ENCODE results near the gene ZMYND15.

ZMYND15 gene

DNA sequence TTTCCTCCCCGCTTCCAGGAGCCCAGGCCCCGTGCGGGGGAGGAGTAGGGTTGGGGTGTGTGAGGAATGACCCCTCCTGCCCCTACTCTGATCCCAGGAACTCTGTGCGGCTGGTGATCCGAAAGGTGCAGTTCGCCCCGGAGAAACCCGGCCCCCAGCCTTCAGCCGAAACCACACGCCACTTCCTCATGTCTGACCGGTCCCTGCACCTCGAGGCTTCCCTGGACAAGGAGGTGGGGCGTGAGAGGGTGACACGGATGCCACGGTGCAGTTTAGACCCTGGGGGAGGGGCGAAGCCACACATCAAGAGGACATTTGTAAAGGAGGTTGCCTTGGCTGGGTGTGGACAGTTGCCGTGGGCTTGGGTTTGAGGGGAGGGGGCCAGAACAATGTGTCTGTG, 21.8 kb upstream of the ZMYND15 start:
- no peak for DNase-seq

DNA sequence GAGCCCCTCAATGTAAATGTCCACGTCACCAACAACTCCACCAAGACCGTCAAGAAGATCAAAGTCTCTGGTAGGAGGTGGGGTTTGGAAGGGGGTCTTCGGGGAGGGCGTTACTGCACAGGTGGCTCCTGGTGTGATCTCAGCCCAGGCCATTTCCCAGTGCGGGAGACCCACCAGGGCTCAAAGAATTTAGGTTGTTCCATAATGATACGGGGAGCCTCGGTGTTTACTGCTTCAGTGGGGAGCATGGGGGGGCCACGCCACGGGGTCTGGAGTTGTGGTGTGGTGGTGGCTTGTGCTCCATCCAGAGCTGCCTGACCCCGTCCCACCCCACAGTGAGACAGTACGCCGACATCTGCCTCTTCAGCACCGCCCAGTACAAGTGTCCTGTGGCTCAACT, 21.4 kb upstream of the ZMYND15 start:
- DNase-seq = no peak

DNA sequence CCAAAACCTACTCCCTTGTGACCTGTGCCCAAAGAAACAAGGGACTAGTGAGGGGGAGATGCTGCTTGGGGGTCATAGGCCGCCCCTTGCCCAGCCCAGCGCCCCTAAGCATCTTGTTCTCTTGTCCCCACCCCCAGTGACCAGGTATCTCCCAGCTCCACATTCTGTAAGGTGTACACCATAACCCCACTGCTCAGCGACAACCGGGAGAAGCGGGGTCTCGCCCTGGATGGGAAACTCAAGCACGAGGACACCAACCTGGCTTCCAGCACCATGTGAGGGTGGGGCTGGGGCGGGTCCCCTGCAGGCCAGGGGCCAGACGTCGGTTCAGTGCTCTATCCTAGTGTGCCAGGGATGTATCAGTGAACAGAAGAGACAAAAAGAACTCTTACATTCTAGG, 20.5 kb upstream of the ZMYND15 start:
- no peak for DNase-seq

DNA sequence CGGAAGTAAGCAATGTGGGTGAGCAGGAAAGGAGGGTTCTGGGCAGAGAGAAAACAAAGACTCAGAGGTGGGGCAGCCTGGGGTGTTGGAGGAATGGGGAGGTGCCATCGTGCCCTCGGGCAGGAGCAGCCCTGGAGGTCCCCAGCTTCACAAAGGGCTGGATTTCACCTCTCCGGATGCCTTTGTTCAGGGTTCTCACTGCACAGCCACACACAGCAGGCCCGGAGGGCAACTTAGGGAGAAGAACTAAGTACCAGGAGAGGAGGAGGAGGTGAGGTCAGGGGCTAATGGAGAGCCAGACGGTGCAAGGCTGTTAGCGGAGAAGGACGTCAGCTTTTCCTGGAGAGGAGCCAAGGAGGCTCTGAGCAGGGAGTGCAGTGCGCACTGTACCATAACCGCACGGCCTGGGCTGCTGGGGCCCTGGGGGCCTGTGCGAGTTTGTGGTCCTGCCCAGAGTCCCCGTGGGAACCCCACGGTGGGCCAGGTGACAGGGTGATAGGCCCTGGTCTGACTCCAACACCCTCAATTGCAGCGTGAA, 19.9 kb upstream of the ZMYND15 start:
- DNase-seq = no peak

DNA sequence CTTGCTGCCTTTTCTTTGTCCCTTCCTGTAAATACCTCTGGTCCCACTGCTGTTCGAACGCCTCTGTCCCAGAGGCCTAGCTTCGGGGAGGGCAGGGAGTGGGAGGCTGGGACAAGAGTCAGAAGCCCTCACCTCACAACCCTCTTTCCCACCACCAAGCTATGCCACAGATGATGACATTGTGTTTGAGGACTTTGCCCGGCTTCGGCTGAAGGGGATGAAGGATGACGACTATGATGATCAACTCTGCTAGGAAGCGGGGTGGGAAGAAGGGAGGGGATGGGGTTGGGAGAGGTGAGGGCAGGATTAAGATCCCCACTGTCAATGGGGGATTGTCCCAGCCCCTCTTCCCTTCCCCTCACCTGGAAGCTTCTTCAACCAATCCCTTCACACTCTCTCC, 18.8 kb upstream of the ZMYND15 start:
- no peak for DNase-seq

DNA sequence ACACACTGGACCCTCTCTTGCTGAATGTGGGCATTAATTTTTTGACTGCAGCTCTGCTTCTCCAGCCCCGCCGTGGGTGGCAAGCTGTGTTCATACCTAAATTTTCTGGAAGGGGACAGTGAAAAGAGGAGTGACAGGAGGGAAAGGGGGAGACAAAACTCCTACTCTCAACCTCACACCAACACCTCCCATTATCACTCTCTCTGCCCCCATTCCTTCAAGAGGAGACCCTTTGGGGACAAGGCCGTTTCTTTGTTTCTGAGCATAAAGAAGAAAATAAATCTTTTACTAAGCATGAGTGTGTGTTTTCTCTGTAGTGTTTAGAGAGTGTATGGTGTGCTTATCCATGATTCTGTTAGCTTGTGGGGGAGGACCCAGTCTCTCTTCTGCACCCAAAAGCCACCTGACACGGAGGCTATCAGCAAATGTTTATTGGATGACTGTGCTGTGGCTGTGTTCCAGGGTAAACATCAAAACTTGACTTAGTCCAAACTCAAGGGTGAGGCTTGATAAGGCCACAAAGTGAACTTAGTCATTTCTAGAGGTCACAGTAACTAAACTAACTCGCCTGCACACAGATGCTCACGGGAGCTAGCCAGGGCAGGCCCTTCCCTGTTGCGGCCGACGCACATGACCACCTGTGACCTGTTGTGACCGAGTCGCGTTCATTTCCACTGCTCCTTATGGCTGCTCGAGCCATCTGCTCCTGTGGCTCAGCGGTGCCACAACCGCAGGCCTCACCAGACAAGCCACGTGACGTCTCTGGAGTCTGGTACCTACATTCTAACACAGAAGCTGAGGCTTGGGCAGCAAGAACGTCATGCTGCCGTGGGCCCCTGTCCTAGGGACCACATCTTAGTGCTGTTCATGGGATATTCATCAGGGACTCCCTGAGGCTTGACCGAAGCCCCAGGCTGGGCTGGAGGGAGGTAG, 18.2 kb upstream of the ZMYND15 start:
- peak; percentile 90 for DNase-seq

DNA sequence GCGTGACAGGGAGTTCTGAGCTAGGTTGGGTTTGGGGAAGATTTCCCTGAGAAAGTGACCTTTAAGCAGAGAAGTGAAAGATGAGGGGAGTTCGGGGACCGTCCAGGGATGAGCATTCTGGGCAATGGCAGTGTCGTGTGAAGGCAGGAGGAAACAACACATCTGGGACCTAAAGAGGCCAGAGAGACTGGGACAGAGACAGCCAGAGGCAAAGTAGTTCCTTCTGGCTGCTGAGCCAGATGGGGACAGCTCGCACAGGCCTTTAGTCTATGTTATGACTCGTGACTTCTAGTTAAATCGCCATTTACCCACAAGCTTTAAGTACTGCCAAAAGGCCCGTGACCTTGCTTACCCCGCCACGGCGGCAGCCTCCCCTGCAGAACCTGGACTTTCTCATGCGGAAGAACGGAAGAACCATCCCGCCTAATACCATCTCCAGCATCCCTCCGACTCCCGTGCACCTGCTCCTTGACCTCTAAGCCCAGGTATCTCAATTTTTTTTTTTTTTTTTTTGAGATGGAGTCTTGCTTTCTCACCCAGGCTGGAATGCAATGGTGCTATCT, 16.9 kb upstream of the ZMYND15 start:
- DNase-seq = no peak

DNA sequence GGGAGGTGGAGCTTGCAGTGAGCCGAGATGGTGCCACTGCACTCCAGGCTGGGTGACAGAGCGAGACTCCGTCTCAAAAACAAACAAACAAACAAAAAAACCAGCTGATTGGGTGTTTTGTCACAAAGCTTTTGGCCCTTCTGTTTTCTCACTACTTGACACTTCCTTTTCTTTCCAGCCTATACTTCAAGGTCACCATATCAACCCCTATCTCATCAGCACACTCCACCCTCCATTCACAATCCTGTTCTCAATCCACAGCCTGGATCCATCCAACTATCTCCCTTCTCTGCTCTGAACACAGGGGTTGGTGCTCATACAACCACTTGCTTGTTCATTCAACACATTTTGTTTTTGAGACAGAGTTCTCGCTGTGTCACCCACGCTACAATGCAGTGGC, 15.0 kb upstream of the ZMYND15 start:
- DNase-seq = no peak

DNA sequence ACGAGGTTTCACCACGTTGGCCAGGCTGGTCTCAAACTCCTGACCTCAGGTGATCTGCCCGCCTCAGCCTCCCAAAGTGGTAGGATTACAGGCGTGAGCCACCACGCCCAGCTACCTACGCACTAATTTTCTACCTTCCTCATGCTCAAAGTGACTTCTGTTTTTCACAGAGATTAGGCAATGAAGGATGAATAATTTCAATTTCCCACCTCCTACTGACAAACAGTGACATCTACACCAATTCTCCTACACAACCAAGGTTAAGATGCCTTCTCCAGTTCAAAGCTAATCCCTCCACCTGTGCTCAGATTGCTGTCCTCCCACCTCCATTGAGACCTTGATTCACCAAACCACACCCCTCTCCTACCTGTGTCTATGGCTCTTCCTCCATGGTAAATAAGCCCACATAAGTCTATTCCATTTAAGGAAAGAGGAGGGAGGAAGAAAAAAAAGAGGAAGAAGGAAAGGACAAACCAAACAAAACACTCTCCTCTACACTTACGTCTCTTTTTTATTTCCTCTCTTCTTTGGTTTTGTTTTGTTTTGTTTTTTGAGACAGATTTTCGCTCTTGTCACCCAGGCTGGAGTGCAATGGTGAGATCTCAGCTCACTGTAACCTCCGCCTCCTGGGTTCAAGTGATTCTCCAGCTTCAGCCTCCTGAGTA, 13.9 kb upstream of the ZMYND15 start:
- DNase-seq = no peak

DNA sequence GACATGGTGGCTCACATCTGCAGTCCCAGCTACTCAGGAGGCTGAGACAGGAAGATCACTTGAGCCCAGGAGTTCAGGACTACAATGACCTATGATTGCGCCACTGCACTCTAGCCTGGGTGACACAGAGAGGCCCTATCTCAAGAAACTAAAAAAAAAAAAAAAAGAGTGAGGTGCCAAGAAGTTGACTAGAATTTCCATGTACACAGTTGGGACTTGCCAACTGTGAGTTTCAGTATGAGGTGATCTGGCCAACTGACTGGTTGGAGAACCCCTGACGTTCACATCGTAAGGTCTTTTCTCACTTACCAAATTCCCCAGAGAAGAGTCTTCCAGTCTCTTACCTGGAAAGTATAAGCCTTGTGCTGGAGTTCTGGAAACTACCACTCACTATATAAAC, 11.5 kb upstream of the ZMYND15 start:
- DNase-seq = no peak

DNA sequence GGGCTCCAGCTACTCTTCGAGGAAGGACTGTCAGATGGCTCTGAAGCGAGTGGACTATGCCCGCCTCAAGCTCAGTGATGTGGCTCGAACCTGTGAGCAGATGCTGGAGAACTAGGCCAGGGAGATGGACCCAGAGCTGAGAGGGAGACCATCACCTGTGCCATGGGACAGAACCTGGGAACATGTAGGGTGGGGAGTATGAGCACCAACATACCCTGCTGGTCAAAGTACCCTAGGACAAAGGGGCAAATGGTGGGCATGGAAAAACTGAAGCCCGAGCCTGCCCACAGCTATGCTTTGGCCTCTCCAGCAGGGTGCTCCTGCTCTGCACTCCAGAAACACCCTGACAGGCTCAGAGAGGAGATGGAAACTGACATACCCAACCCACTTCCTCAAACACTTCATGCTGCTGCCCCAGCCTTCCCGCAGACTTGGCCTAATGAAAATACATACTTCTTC, 6.5 kb upstream of the ZMYND15 start:
- DNase-seq = peak; percentile 17

DNA sequence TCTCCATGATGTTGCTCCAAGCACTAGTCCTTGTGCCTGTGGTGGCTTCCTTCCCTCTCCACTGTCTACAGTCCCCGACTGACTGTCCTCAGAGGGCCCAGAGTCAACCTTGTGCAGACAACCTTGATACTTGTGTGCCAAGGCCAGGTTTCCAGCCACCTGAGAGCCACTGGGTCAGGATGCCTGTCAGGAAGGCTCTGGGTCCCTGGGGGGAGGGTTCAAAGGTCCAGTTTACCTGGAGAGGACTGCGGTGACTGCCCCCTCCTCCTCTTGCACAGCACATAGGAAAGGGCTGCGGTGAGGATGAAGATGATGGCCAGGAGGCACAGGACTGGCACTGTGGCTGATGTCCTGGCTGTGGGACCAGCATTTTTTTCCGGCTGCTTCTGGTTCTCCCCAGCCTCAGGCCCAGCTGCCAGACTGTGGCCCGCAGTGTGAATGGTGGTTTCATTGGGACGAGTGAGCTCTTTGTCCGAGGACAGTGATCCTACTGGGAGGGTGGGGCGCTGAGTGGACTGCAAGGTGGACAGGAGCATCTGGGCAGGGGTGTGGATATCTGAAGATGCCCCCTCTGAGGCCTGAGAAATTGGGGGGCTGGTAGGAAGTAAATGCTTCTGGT, 4.7 kb upstream of the ZMYND15 start:
- DNase-seq = no peak

DNA sequence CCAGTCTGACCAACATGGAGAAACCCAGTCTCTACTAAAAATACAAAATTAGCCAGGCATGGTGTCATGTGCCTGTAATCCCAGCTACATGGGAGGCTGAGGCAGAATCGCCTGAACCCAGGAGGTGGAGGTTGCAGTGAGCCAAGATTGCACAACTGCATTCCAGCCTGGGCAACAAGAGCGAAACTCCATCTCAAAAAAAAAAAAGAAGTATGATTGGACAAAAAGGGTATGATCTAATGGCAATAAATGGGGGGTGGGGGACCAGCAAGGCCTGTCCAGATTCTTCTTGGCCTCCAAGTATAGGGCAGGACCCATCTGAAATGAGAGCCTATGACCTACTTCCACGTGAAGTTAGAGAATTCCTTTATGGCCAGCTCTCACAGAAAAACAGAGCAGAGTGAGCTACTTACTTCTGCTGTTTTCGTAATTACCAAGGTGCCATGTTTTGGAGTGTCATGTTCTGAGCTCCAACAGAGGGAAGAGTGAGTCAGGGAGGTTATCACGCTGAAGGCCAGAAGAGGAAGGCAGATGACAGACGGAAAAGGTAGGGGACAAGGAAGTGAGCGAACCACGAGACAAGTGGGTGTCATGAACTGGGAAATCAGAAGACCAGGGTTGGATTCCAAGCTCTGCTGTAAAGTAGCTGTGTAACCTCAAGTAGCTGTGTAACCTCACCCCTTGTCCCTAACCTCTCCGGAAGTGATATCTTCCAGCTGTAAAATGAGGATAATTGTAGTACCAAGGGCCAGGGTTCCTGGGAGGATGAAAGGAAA, 3.6 kb upstream of the ZMYND15 start:
- no peak for DNase-seq

DNA sequence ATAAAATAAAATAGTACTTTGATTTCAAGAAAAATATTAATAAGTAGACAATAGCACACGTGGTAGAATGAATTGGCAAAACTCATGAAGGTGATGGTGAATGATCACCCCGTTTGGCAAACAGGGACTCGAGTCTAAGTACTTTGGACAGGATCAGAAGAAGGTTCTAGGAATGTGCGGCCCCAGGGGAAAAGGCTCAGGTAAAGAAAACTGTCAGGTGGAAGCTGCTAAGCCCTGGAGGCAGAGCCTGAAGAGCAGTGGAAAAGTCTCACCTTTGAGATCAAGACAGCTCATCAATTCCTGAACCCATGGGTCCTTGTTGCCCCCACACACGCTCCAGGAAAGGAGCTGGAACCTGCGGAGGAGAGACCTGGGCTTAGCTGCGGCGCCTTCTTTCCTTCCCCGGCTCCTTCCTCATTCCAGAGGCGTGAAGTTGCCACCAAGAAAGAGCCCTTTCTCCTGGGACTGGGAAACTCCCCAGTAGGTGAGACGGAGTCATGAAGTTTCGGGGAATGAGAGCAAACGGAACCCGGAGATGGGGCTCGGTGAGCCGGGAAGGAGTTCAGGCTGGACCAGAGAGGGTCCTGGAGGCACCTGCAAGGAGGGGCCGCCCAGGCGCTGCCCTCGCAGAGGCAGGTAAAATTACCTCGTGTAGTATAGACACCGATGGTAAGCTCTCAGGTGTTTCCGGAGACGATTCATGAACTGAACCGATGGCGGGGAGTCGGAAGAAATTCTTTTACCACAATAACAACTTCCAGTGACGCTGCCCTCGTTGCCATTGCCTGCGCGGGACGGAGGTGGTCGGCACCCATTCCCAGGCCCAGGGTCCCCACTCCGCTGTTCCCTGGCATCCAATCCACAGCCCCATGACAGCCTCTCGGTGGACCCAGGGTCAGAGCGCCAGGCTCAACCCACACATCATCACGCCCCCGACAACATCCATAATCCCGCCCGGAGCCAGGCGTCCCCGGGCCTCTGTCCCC, 1.2 kb upstream of the ZMYND15 start:
- DNase-seq = peak; percentile 20

DNA sequence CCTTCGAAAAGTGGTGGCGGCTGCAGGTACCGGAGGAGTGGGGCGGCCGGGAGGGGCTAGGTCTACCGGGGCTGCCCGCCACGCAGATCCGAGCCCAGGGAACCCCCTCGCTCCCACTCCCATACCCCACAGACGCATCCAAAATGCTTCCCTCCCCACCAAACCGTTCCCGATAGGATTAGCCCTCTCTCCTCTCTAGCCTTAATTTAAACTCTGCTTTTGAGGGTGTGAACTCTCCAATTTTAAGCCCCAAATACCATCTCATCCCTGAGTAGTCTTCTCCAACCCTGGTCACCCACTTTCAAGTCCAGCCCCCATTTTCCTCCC, 355 bp downstream of the ZMYND15 start:
- no peak for DNase-seq

DNA sequence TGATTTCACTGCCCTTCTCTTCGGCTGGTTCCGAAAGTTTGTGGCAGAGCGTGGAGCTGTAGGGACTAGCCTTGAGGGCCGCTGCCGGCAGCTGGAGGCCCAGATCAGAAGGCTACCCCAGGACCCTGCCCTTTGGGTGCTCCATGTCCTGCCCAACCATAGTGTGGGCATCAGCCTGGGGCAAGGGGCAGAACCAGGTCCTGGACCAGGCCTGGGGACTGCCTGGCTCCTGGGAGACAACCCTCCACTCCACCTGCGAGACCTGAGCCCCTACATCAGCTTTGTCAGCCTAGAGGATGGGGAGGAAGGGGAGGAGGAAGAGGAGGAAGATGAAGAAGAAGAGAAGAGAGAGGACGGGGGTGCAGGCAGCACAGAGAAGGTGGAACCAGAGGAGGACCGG, 951 bp downstream of the ZMYND15 start:
- no peak for DNase-seq

DNA sequence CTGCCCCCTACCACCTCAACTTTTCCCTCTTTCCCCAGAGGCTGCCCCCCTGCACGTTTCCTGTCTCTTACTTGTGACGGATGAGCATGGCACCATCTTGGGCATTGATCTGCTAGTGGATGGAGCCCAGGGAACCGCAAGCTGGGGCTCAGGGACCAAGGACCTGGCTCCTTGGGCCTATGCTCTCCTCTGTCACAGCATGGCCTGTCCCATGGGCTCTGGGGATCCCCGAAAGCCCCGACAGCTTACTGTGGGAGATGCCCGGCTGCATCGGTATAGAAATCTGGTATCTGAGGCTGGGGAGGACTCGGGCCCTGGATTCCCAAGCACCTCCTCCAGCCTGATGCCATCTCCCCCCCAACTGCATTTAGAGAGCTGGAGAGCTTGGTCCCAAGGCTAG, 1.9 kb downstream of the ZMYND15 start:
- DNase-seq = no peak

DNA sequence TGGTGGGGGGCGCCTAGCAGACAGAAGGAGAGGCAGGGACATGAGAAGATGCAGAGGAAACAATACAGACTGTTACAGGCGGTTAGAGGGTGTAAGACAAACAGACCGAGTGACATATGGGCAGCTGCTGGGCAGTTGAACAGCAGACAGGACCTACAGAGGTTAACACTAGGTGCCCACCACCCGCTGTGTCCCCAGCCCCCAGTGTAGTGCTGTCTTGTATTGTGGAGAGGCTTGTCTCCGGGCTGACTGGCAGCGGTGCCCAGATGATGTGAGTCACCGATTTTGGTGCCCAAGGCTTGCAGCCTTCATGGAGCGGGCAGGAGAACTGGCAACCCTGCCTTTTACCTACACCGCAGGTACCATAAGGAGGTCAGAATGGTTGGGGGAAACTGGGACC, 2.5 kb downstream of the ZMYND15 start:
- DNase-seq = no peak

DNA sequence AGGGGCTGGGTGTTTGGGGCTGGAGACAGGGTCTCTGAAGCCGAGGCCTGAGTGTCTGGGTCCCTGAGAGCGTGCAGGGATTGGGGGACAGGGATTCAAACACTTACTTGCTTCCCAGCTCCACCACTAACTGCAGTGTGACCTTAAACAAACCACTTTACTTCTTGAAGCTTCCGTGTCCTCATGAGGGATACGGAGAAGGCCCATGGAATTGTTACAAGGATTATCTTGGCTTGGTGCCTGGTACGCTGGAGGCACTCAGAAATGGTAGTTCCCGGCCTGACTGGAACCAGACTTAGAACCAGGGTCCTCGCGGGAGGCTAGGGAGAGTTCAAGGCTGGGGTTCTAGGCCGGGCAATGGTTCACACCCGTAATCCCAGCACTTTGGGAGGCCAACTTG, 3.0 kb downstream of the ZMYND15 start:
- DNase-seq = no peak

DNA sequence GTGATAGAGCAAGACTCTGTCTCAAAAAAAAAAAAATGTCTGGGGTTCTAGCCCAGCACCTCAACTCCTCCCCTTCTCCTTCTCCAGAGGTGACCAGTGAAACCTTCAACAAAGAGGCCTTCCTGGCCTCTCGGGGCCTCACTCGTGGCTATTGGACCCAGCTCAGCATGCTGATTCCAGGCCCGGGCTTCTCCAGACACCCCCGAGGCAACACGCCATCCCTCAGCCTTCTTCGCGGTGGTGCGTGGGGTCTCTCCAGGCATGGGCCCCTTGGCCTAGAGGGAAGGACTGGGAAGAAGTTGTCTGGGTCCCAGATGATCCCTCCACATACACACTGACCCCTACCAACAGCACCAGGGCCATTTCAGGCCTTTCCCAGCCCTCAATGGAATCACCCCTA, 3.6 kb downstream of the ZMYND15 start:
- DNase-seq = no peak

DNA sequence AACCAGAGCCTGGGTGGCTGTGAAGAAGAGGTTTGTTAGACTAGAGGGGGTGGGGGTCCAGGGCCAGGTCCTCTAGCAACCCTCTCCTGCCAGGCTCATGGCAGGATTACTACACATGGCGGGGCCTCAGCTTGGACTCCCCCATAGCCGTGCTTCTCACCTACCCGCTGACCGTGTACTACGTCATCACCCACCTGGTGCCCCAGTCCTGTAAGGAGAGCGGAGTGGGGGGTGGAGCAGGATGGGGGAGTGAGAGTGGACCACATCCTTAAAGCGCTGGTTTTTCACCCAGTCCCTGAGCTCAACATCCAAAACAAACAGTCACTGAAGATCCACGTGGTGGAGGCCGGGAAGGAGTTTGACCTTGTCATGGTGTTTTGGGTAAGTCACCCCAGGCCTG, 4.3 kb downstream of the ZMYND15 start:
- no peak for DNase-seq

All from RPMI8226 (cell line).